Activated CD8-positive, alpha-beta memory T cell treated with anti-CD3 and anti-CD28 coated beads, Interleukin-2, amount 50 U/mL, for 4 hours (primary cell): Measurements from ENCODE around the gene ACTRT2.

Source experiments
- DNase-seq: peaks from one replicate; pipeline ENCODE4 v3.0.0-alpha.2; 2020

Gene ACTRT2

DNA sequence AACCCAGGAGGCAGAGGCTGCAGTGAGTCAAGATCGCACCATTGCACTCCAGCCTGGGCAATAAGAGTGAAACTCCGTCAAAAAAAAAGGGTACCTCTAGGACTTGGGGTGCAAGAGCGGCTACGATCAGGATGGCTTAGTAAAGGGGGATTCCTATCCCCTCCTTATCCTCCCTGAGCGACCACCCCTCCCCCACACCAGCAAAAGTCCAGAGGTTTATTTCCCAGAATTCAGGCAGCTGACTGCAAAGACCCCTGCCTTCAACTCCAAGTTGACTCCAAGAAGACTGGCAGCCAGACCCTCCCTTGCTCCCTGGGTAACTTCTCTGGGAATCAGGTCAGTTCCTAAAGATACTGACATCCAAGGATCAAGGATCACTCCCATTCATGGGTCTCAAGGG is 35.4 kb downstream of the ACTRT2 start:
- no peak for DNase-seq

DNA sequence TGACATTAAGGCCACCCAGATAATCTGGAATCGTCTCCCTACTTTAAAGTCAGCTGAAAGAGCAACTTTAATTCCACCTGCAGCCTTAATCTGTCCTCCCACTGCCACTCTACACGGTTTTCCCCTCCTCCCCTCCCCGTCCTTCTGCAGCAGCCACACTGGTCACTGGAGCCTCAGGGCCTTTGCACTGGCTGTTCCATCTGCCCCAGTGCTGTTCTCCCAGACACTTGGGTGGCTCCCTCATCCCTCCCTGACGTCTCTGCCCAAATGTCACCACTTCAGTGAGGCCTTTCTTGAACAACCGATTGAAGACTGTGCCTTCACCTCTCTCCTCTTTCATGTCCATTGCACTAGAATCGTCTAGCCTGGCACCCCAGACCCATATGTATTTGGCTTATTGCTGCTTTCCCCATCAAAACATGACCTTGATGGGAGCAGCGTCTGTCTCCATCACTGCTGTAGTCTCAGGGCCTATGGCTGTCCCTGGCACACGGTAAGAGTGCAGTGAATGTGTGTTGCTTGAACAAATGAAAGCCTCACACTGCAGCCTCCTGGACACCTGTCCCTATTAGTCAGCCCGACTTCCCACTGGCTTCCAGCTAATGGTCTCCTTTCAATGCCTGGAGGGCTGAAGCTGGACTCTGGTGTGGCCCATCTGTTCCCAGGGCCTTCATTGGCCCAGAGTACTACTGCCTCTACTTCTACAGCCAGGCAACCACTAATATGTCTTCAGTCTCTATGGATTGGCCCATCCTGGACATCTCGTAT is 37.2 kb downstream of the ACTRT2 start:
- DNase-seq, result no peak

DNA sequence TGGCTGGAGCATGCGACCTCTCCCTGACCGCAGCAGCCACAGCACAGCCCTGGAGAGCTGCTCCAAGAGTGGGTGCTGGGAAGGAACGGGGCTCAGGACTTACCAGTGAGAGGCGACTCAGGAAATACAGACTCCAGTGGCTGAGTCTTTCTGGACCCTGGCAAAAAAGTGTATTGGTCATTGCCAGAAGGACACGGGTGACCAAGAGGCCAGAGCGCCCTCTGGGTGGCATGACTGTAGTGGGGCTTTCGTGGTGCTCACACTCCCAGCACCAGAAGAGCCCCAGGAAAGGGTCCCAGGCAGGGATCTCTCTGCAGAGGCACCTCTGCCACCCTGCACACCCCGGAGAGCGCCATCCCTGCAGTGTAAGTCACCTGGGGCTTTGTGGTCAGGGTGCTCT is 38.9 kb downstream of the ACTRT2 start:
- DNase-seq, result no peak

DNA sequence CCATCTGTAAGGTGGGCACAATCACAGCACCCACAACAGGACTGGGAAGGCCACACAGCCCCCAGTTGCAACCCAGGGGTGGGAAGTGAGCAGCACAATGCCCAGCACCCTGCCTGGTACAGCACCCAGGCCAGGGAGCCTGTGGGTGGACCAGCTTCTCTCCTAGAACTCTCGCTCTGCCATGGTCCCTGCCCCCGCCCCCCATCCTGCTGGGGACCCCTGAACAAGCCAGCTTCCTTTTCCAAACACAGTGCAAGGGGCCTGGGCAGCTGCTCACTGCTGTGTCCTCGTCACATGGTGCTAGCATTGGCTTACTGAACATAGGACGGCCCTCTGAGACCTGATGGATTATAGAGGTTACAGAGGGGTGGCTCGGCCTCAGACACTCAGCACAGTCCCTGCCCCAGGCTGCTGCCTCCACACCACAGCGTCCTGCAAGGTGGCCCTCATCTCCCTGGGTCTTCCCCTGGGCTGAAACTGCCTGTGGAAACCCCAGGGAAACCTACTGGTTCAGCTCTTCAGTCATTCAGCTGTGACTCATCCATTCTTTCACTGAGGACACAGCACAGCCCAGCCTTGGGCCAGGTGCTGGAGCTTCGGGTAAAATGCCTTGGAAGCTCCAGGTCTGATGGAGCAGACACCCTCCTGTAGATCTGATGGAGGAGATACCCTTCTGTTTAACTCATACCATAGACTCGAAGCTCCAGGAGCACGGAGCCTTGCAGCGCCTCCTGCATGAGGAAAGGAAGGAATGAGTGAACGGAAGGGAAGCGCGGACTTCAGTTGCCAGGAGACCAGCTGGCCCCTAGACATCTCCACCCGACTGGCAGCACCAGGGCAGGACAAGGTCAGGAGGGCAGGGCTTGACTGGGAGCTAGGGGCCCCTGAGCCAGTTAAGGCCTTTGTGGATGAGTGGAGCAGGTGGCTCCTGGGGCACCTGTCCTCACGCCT is 39.6 kb downstream of the ACTRT2 start:
- DNase-seq, result no peak

DNA sequence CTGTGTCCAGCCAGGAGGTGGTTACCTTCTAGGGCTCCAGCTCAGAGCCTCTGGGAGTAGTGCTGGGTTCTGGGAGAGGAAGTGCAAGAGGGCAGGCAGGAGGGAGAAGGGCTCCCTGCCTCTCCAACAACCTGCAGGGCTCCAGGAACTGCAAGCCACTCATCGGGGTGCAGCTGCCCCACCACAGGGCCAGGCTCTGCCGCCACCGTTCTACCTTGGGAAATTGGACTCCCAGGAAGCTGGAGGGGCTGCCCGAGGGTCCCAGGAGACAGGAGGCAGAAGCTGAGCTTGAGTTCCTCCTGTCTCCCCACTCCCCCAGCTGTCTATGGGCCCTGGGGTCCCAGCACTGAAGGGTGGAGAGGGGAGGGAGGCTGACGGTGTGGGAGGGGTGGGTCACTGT is 40.3 kb downstream of the ACTRT2 start:
- DNase-seq, result no peak

DNA sequence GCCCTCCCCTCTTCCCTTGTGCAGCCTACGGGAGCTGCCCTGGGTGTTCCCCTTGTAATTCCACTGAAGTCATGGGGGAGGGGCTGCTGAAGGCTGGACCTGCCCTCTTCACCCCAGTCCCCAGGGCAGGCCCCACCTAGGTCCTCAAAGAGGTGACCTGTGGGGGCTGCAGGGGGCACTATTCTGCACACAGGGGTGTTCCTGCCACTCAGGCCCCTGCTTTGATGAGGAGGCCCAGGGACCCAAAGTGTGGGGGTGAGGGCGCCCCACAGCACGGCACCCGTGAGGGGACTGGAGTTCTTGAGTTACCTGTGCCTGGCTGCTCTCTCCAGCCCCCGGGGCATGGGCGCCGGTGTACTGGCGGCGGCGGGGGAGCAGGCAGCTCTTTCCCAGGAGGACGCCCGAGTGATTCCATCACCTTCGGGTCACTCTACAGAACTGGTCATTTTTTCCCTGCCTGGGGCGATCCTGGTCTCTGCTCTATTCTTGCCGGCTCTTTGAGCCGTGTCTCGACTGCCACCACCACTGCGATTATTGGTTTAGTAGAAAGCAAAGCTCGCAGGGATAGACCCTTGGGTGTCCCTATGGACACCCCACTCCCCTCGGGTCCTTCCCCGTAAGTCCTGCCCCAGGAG is 40.8 kb downstream of the ACTRT2 start:
- DNase-seq, result peak; percentile 10

DNA sequence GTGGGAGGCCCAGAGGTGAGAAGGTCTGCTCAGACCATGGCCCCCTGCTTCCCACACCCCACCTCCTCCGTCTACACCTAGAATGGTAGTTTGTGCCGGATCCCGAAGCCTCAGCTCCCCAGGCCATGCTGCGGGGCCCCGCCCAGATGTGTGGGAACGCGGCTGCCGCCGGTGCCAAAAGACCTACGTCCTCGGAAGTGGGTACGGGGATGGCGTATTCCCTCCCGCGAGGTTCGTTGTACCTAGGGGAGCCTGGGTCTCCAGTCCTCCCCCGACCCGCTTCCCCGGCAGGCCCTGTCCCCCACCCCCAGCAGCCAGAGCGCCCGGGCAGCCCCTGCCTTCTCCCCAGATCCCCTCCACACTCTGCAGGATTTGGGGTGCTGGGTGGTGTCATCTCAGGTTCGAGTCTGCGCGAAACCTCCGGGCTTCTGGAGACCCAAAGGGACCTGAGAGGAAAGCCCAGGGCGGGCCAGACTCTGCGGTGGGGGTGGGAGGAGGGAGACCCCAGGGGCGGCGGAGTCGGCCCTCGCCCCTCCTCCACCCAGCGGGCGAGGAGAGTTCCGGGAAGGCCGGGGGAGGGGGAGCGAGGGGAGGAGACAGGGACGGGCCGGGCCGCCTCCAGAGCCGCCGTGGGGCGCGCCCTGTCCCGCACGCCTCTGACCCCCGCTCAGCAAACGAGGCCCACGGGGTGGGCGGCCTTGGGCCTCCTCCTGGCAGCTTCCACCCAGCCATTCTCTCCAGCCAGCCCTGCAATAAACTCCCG is 41.5 kb downstream of the ACTRT2 start:
- DNase-seq, result no peak

DNA sequence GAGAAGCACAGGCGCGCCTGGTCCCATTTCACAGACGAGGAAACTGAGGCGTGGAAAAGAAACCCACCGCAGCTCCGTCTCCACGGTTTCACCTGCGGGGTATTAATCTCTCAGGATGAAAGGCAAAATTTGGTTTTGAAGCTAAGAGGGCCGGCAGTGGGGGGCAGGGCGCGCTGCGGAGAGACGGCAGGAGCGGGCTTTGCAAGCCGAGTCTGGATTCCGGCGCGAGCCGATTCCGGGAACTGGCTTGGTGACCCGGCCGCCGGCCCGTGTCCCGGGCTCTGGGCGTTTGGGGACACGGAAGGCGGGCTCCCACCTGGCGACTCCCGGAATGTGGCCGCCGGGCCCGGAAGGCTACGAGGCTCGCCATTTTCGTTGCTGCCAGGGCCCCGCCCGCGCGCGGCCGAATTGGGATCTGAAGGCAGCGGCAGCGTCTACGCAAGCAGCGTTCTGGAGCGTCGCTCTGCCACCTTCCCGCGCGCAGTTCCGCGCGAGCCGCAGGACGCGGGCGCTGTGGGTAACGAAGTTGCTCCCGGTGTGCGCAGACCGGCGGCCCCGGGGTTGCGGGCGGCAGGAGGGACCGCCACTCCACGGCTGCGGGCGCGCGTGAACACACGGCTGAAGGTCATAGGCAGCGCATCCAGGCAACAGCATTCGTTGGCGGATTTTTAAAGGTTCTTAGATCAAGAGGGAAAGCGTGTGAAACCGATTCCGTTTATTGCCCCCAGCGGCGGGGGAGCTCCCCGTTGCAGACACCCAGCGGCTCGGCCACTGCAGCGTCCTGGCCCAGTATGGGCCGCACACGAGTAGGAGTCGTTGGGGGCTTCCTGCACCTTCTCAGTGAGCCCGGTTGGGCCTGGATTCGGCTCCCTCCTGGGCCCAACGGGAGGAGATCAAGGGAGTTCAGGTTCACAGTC is 42.4 kb downstream of the ACTRT2 start:
- no peak for DNase-seq

GRCh38 chr1:3064296-3064850 is 43.1 kb downstream of the ACTRT2 start:
- no peak for DNase-seq

- peak; percentile 3 for DNase-seq
Measured at GRCh38 chr1:3064901-3065300, 43.6 kb downstream of the ACTRT2 start.

GRCh38 chr1:3065396-3065795 is 44.1 kb downstream of the ACTRT2 start:
- DNase-seq, result peak; percentile 5

GRCh38 chr1:3065797-3066196 is 44.5 kb downstream of the ACTRT2 start:
- DNase-seq, result no peak

GRCh38 chr1:3066250-3066711 is 45.0 kb downstream of the ACTRT2 start:
- DNase-seq, result no peak

GRCh38 chr1:3066826-3067225 is 45.6 kb downstream of the ACTRT2 start:
- no peak for DNase-seq

DNA sequence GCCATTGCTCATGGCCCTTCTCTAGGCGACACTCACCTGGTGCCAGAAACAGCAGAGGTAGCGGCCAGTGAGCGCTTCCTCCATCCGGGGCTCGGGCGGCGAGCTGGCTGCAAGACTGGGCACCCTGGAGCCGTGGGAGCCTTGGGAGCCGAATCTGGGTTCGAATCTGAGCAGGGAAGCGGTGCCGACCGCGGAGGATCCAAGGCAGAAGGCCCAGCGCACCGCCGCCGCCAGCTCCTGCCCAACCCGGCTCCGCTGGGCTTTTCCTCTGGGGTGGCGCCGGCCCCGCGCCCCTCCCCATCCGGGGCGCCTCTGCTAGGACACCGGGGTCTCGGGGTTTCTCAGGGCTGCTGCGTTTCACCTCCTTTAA is 46.0 kb downstream of the ACTRT2 start:
- DNase-seq, result no peak

GRCh38 chr1:3067671-3068563 is 46.6 kb downstream of the ACTRT2 start:
- DNase-seq, result no peak

GRCh38 chr1:3068564-3069431 is 47.5 kb downstream of the ACTRT2 start, which contains the start of gene PRDM16:
Gene PRDM16, plus strand, starts transcription at chr1:3069203. Its CDS starts 57 bp downstream, at chr1:3069260.
- DNase-seq, result no peak

GRCh38 chr1:3069491-3070308 is 48.4 kb downstream of the ACTRT2 start:
- DNase-seq, result no peak
